22Rv1 (cell line): ENCODE measurements around the gene WHAMM.
"Not testable (repeated sequence)": the region's sequence is repeated elsewhere in the genome, so short reads cannot be mapped to it uniquely, and the experiment has no call there.

Experiments
- H3K27ac ChIP-seq: fragments of 450-650 bp; 2 replicates; pipeline ENCODE4 v1.5.1; 2017
- CTCF ChIP-seq: fragments of 450-650 bp; IDR thresholded peaks from 2 replicates; pipeline ENCODE4 v1.5.1; 2017; ENCODE audit warnings: mild to moderate bottlenecking
- ZFX ChIP-seq: fragments of 450-650 bp; IDR thresholded peaks from 2 replicates; pipeline ENCODE4 v1.6.1; 2017; ENCODE audit warnings: antibody characterized with exemption, borderline replicate concordance

WHAMM gene

GRCh38 chr15:82856397-82857170, 47.2 kb downstream of the WHAMM start:
- no peak overlapping the region for H3K27ac ChIP-seq
- TF ChIP-seq CTCF (no peak), ZFX (no peak)

- TF ChIP-seq CTCF, result no peak
- no peak for TF ChIP-seq ZFX
- H3K27ac ChIP-seq, result no peak overlapping the region
Observed at GRCh38 chr15:82858932-82859331, 49.5 kb downstream of the WHAMM start.

GRCh38 chr15:82862886-82863285, 53.5 kb downstream of the WHAMM start:
- no peak overlapping the region for H3K27ac ChIP-seq
- TF ChIP-seq CTCF, result no peak
- TF ChIP-seq ZFX, result no peak

- TF ChIP-seq ZFX, result no peak
- no peak for TF ChIP-seq CTCF
- H3K27ac ChIP-seq, result no peak overlapping the region
Observed at GRCh38 chr15:82864967-82865366, 55.5 kb downstream of the WHAMM start.

- H3K27ac ChIP-seq, result not testable (repeated sequence)
Observed at GRCh38 chr15:82865581-82865980, 56.2 kb downstream of the WHAMM start.

- not testable (repeated sequence) for H3K27ac ChIP-seq
Observed at GRCh38 chr15:82865981-82866380, 56.6 kb downstream of the WHAMM start.

GRCh38 chr15:82870727-82871320, 61.4 kb downstream of the WHAMM start:
- H3K27ac ChIP-seq, result no peak overlapping the region
- TF ChIP-seq CTCF, result no peak
- TF ChIP-seq ZFX, result no peak

- TF ChIP-seq ZFX, result no peak
- TF ChIP-seq CTCF, result no peak
- no peak overlapping the region for H3K27ac ChIP-seq
Observed at GRCh38 chr15:82871358-82871757, 61.9 kb downstream of the WHAMM start.
